Muscle of leg (tissue), 11 donors: Measurements from ENCODE around the gene NUDT21. TPM values are rescaled to one million over a fixed set of nuclear protein-coding genes. Genes with fewer than 3 reads are reported as not detected.

ENCODE experiments used
- DNase-seq: peaks from one replicate; pipeline ENCODE4 v3.0.0; 2013
- H3K27ac ChIP-seq: one replicate; pipeline ENCODE4 v1.5.1; 2013; ENCODE audit warnings: mild to moderate bottlenecking, low read length, control low read depth
- H3K27me3 ChIP-seq: one replicate; pipeline ENCODE4 v1.6.1; 2013; ENCODE audit warnings: low read length; ENCODE audit not compliant: control insufficient read depth, insufficient read depth
- H3K36me3 ChIP-seq: one replicate; pipeline ENCODE4 v1.6.1; 2013; ENCODE audit warnings: low read length; ENCODE audit not compliant: control insufficient read depth, insufficient read depth
- H3K4me1 ChIP-seq: one replicate; pipeline ENCODE4 v1.6.1; 2013; ENCODE audit warnings: low read length; ENCODE audit not compliant: control insufficient read depth, insufficient read depth
- H3K4me3 ChIP-seq: one replicate; pipeline ENCODE4 v1.5.1; 2013; ENCODE audit warnings: low read length, control low read depth
- H3K9me3 ChIP-seq: replicated peaks from 2 replicates; pipeline ENCODE4 v1.6.1; 2013; ENCODE audit warnings: low read depth, low read length; ENCODE audit not compliant: control insufficient read depth
- WGBS: methylation state at CpG from one replicate; pipeline ENCODE4 v1.1.5; 2013; ENCODE audit warnings: missing lambda C conversion rate; ENCODE audit not compliant: insufficient coverage; 5-methylcytosine and 5-hydroxymethylcytosine counted together
- polyA plus RNA-seq, 8 donors: library from polyadenylated mRNA; unstranded; fragments of 120-200 nt; gene quantifications; one replicate each; pipeline versions ENCODE4 v1.2.1 to v1.2.3, GENCODE V29; 2013; ENCODE audit warnings: inconsistent platforms in 1 of 8, low replicate concordance in 1 of 8; ENCODE audit not compliant: insufficient read length in 8 of 8, insufficient read depth in 1 of 8
- total RNA-seq: library from RNA; stranded (reverse); fragments of 120-200 nt; gene quantifications from one replicate; pipeline ENCODE4 v1.2.4, GENCODE V29; 2013

The NUDT21 gene
- total and polyA plus RNA-seq, 9 donors, result 47.3 to 77.1 (median 63.6) TPM

DNA sequence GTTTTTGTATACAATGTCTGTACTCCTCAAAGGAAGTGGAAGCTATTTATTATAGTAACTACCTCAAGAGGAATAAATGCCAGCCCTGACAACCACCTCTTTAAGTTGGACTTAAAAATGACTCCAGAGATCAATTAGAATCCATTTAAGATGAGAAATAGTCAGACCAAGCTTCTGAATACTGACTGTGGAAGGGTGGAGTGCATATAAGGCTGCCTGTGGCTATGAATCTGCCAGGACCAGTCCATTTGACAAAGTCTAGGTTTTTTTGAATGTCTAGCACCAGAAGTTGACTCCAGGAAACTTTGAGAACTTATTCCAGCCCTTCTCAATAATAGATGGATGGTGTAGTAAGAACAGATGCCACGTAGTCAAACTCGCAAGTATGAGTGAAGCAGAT lies 15.2 kb upstream of the NUDT21 start:
- Histone ChIP-seq H3K27me3 (no peaks in the 10 kb centered on the region), H3K9me3 (no peaks in the 10 kb centered on the region), H3K4me3 (no peak overlapping the region), H3K36me3 (peaks cover 51% of the 10 kb centered on the region), H3K4me1 (no peaks in the 10 kb centered on the region), H3K27ac (no peak overlapping the region)
- no peak for DNase-seq
- 100% methylated on average over 2 of the region's 2 CpGs for WGBS

DNA sequence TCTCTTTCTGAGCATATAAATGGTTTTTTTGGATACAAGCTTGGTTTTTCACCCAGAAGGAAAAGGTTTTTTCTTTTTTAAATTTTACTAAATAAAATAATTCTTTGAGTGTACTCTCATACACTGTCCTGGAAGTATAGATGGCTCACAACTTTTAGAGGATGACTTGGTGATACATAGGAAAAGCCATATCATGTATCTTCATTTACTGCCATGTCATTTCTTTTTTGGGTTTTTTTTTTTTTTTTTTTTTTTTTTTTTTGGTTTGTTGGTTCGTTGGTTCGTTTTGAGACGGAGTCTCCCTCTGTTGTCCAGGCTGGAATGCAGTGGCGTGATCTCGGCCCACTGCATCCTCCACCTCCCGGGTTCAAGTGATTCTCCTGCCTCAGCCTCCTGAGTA lies 12.0 kb upstream of the NUDT21 start:
- Histone ChIP-seq H3K27me3 (no peaks in the 10 kb centered on the region), H3K4me1 (no peaks in the 10 kb centered on the region), H3K9me3 (no peaks in the 10 kb centered on the region), H3K4me3 (no peak overlapping the region), H3K36me3 (peaks cover 33% of the 10 kb centered on the region), H3K27ac (no peak overlapping the region)
- DNase-seq, result no peak
- WGBS, result 100% methylated on average over 5 of the region's 6 CpGs

DNA sequence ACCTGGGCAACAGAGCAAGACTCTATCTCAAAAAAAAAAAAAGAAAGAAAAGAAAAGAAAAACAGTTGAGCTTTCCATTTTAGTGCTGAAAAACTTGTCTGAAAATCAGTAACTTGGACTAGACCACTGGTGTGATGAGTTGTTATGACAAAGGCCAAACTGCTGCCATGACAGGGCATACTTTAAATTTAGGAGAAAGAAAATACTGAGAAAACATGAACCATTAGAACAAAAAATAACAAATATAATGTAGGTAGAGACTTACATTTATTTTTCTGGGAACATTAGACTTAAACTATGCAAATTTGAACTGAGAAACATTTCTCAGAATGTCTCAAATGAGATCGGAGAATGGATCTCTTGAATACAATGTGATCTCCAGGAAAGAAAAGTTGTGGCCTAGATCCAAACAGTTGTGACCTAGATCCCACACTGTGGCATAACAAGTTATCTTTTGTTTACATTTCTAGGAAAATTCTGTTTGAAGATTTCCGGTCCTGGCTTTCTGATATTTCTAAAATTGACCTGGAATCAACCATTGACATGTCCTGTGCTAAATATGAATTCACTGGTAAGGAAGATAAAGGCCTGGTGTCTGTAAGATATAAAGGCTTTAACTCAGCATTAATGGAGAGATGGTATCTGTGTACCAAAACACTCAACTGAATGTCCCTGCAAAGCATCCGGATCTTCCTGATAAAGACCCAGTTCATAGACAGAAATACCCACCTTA lies 11.1 kb upstream of the NUDT21 start:
- H3K4me1 ChIP-seq, result no peaks in the 10 kb centered on the region
- no CpG with 5 or more reads among the region's 3 CpGs for WGBS

DNA sequence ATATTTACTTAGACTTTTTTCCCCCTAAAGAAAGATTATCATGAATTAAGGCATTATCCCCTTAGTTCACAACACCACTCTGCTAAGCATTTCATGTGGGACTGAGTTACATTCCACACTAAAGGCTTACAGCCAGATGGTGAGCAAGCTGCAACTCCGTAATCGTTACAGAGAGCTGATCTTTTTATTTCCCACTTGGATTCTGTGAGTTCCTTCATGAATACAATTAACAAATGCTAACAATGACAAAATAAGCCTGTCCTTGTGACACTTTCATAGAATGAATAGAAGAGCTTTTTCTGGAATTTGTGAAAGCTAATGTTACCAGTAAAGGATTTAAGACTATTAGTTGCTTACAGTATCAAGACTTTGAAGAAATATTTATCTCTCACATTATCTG lies 9.0 kb upstream of the NUDT21 start:
- Histone ChIP-seq H3K27ac (no peak overlapping the region), H3K27me3 (no peaks in the 10 kb centered on the region), H3K36me3 (peaks cover 27% of the 10 kb centered on the region), H3K9me3 (no peaks in the 10 kb centered on the region), H3K4me1 (no peaks in the 10 kb centered on the region), H3K4me3 (no peak overlapping the region)
- DNase-seq, result no peak
- no CpG with 5 or more reads among the region's 2 CpGs for WGBS

More for the DNA sequence above, 11.1 kb upstream of the NUDT21 start:
- Histone ChIP-seq H3K27ac (no peak overlapping the region), H3K4me3 (no peak overlapping the region), H3K9me3 (no peaks in the 10 kb centered on the region), H3K27me3 (no peaks in the 10 kb centered on the region), H3K36me3 (peaks cover 37% of the 10 kb centered on the region)
- DNase-seq, result no peak

DNA sequence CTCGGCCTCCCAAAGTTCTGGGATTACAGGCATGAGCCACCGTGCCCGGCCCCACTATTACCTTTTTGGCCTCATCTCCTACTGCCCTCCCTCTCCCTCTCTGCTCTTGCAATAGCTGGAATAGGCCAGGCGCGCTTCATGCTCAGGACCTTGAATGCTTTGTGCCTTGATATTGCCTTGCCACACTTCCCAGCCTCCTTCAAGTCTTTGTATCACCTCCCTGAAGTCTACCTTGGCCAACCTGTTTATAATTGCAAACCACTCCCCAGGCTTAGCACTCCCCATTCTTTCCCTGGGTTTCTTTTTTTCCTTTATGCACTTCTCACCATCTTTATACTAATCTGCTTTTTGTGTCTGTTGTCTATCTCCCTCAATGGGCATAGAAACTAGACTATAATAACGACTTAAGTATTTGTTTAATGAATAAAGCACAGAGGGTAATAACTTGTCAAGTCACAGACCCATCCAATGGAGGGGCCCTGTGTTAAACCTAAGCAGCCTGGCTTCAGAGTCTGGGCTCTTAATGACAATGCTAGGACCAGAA lies 6.9 kb upstream of the NUDT21 start:
- H3K4me1 ChIP-seq, result no peaks in the 10 kb centered on the region
- H3K4me3 ChIP-seq, result no peak overlapping the region
- no peaks in the 10 kb centered on the region for H3K9me3 ChIP-seq
- DNase-seq, result no peak
- H3K27ac ChIP-seq, result no peak overlapping the region
- 96% methylated on average over 5 of the region's 6 CpGs for WGBS
- no peaks in the 10 kb centered on the region for H3K27me3 ChIP-seq
- H3K36me3 ChIP-seq, result peaks cover 38% of the 10 kb centered on the region

DNA sequence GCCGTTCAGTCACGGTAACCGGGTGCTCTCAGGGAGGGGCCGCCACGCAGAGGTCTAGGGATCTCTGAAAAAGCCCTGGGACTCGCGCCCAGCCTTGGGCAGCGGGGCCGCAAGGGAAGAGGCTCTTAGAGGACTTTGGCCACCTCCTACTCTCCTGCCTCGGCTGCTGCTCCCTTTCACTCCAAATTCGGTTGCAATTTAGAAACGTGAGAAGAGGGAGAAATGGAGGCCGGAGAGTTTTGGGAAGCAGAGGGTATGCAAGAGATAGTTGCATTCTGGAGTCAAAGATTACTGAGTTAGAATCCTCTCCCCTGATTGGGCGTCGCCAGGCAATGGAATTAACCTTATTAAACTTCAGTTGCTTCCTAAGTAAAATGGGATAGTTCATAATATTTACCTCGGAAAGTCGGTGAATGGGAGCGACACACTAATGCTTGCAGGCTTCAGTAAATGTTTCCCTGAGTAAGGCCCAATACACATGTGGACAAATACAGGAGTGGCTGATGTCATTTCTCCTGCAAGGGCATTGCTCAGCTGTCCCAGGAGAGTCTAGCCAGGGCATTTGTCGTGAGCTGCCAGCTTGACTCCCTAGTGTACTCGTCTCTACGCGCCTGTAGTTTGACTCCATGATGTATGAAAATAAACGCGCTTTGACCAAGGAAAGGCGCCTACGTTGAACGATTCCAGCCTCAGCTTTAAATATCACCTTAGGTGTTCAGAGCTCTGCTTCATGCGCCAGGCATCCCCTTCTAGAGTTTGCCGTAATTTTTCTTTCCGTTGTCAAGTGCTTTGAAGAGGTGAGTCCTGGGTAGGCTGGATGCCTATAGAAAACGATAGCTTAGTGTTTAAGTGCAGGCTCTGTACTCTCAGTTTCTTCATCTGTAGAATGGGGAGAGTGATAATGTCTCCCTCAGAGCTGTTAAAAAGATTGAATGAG lies 889 bp upstream of the NUDT21 start:
- H3K27ac ChIP-seq, result peak overlapping the region; percentile 87
- H3K9me3 ChIP-seq, result no peaks in the 10 kb centered on the region
- peaks cover 17% of the 10 kb centered on the region for H3K4me1 ChIP-seq
- H3K4me3 ChIP-seq, result peak overlapping the region; percentile 71
- H3K27me3 ChIP-seq, result no peaks in the 10 kb centered on the region
- DNase-seq, result peak; percentile 53
- WGBS, result 9% methylated on average over 19 of the region's 31 CpGs
- H3K36me3 ChIP-seq, result peaks cover 22% of the 10 kb centered on the region

DNA sequence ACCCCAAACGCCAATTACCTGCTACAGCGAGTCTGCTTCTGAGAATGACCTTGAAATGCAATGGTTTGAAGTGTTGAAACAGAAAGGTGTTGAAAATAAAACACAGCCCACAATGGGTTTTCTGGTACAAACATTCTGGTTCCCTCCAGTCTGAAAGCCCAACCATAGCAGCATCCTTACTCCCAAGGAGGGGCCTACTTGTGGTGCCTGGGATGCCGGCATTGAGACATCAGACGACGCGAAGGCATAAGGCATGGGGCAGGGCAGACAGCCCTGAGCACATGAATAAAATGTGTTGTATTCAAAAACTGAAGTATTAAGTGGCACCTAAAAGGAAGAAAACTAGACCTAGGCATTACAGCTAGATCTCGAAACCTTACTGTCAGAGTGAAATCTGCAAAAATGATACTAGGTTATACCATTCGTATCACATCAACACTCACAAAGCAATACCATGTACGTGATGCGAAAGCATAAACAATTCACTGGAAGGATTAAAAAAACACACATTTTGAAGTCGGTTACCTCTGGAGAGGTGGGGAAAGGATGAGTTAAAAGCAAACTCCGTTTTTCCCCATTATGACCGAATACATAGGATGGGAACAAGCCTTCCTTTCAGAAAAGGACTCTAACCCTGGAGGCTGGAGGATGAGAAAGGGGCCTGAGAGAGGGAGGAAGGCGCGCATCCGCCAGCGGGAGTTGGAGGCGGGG lies 702 bp downstream of the NUDT21 start:
- no peaks in the 10 kb centered on the region for H3K27me3 ChIP-seq
- peak overlapping the region; percentile 71 for H3K4me3 ChIP-seq
- peak overlapping the region; percentile 78 for H3K27ac ChIP-seq
- WGBS, result 4% methylated on average over 5 of the region's 18 CpGs
- H3K4me1 ChIP-seq, result peaks cover 17% of the 10 kb centered on the region
- DNase-seq, result peak; percentile 9
- peaks cover 20% of the 10 kb centered on the region for H3K36me3 ChIP-seq
- H3K9me3 ChIP-seq, result no peaks in the 10 kb centered on the region

DNA sequence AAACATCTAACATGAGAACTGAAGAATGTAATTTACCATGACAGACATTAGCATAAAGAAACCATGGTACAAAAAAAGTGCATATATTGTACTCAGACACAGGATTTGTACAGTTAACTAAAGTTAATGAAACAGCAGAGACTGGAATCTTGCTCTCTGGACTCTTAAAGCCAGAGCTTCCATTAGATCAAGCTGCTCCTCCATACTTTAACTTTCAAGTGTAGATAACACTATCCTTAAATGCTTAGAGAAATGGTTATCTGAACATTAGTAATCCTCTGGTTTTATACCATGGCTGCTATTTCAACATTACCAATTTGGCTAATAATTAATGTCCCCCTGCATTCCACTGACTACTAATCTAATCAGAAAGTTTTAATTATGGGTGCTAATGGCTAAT lies 3.1 kb downstream of the NUDT21 start:
- Histone ChIP-seq H3K27me3 (no peaks in the 10 kb centered on the region), H3K4me3 (no peak overlapping the region), H3K4me1 (peaks cover 17% of the 10 kb centered on the region), H3K27ac (no peak overlapping the region), H3K9me3 (no peaks in the 10 kb centered on the region), H3K36me3 (peaks cover 16% of the 10 kb centered on the region)
- DNase-seq, result no peak

DNA sequence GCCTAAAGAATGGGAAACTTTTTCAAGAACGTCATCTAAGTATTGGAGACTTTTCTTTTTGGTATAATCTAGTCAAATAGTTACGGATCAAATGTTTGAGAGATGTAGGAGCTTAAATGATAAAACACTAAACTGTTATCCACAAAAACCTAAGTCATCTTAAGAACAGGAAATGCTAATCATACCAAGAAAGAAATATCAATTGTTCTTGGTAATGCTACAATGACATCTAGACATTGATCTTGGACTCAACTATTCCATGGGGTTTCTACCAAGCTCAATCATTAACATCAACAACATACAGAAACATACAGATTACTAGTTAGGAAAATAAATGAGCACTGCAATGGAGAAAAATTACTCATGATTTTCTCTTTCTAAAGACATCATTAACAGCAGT lies 3.8 kb downstream of the NUDT21 start:
- DNase-seq, result no peak
- Histone ChIP-seq H3K36me3 (peaks cover 16% of the 10 kb centered on the region), H3K4me3 (no peak overlapping the region), H3K4me1 (peaks cover 13% of the 10 kb centered on the region), H3K27me3 (no peaks in the 10 kb centered on the region), H3K9me3 (no peaks in the 10 kb centered on the region), H3K27ac (no peak overlapping the region)
- WGBS, result no CpG with 5 or more reads among the region's 2 CpGs

DNA sequence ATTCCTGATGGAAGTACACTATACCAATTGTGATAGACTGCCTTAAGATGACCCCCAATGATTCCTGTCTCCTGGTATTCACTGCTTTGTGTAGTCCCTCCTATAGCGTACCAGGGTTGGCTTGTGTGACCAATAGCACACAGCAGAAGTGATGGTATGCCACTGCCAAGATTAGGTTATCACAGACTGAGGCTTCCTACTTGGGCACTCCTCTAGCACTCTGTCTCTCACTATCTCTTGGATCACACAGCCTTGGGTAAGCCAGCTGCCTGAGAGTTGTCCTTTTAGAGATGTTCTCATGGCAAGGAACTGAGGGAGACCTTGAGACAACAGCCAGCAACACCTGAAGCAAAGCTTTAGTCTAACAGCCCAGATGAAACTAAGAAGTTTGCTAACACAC lies 13.1 kb downstream of the NUDT21 start:
- 100% methylated on average over 1 of the region's 1 CpG for WGBS
- no peak overlapping the region for H3K4me3 ChIP-seq

More for the DNA sequence above, 13.1 kb downstream of the NUDT21 start:
- Histone ChIP-seq H3K36me3 (peaks cover 28% of the 10 kb centered on the region), H3K9me3 (no peaks in the 10 kb centered on the region), H3K27me3 (no peaks in the 10 kb centered on the region), H3K27ac (no peak overlapping the region), H3K4me1 (no peaks in the 10 kb centered on the region)
- no peak for DNase-seq
